HepG2 (cell line): ENCODE results near the gene KCNJ1. TPM values are rescaled to one million over a fixed set of nuclear protein-coding genes. Genes with fewer than 3 reads are reported as not detected.

Experiments
- ATAC-seq: fragments of 200-7000 bp; cut with Tn5 transposase; 3 replicates; pipeline ENCODE4 v1.9.1; 2020; ENCODE audit warnings: mild to moderate bottlenecking, moderate library complexity
- BruUV-seq: library from RNA; stranded (reverse); fragments of 400-500 nt; replicated peaks from 2 replicates; lab custom pipeline; 2021; lab: Mats Ljungman, UMichigan
- CTCF ChIA-PET: fragments of 300-600 bp; formaldehyde crosslinking; extraction: SDS; loops from one replicate; lab custom pipeline; 2021; ENCODE audit warnings: low total read pairs, inconsistent platforms, low intra/inter-chr PET ratio; lab: Yijun Ruan, JAX
- POLR2A ChIA-PET: fragments of 350-600 bp; sonication (Branson Sonifier 250); formaldehyde crosslinking; loops from one replicate; lab custom pipeline; 2020; ENCODE audit warnings: antibody characterized with exemption, inconsistent platforms; lab: Yijun Ruan, JAX
- DNase-seq: peaks from one replicate; pipeline ENCODE4 v3.0.0-alpha.2; 2015; ENCODE audit warnings: low spot score
- FAIRE-seq: peaks from 3 replicates; lab custom pipeline; 2011; peaks lifted over from hg19 to GRCh38; lab: Jason Lieb, UNC
- H2AFZ ChIP-seq: one replicate; pipeline ENCODE4 v1.6.1; 2011; ENCODE audit warnings: low read length, inconsistent platforms
- H3K27ac ChIP-seq: fragments of 300-600 bp; 3 replicates; pipeline ENCODE4 v1.8.0; 2011; ENCODE audit warnings: mixed run types, mild to moderate bottlenecking, mixed read lengths, low read length, inconsistent platforms; ENCODE audit not compliant: insufficient read depth; ENCODE audit errors: extremely low read length
- H3K27me3 ChIP-seq, 2 experiments: fragments of 200-600 bp in 1 of 2; 2 replicates in 1 of 2; 3 replicates in 1 of 2; pipeline versions ENCODE4 v1.6.0 to v1.8.0; 2011; ENCODE audit warnings: low read length in 2 of 2, mild to moderate bottlenecking in 2 of 2, moderate library complexity in 2 of 2, inconsistent platforms in 1 of 2; ENCODE audit not compliant: insufficient read depth in 2 of 2, control insufficient read depth in 1 of 2
- H3K36me3 ChIP-seq, 2 experiments: fragments of 200-600 bp in 1 of 2; replicated peaks in 1 of 2; 2 replicates in 1 of 2; 3 replicates in 1 of 2; pipeline versions ENCODE4 v1.5.1 to v1.8.0; 2011; ENCODE audit warnings: low read length in 2 of 2, inconsistent platforms in 1 of 2; ENCODE audit not compliant: insufficient read depth in 2 of 2, control insufficient read depth in 1 of 2
- H3K4me1 ChIP-seq: 2 replicates; pipeline ENCODE4 v1.5.1; 2012; ENCODE audit warnings: low read length, inconsistent platforms; ENCODE audit not compliant: insufficient read depth
- H3K4me2 ChIP-seq: 2 replicates; pipeline ENCODE4 v1.6.0; 2011; ENCODE audit warnings: low read depth, low read length, inconsistent platforms
- H3K4me3 ChIP-seq, 3 experiments: fragments of 200-600 bp in 1 of 3; sonication (generic), shearing (Covaris generic) in 1 of 3; replicated peaks in 1 of 3; 2 replicates each; pipeline ENCODE4 v1.5.1; 2011 to 2016; ENCODE audit warnings: low read length in 3 of 3, inconsistent platforms in 2 of 3, low read depth in 2 of 3, mild to moderate bottlenecking in 2 of 3, control low read depth in 1 of 3, mixed read lengths in 1 of 3; ENCODE audit not compliant: insufficient read depth in 1 of 3
- H3K79me2 ChIP-seq: one replicate; pipeline ENCODE4 v1.6.1; 2011; ENCODE audit warnings: low read length, inconsistent platforms; ENCODE audit not compliant: insufficient read depth
- H3K9ac ChIP-seq: 2 replicates; pipeline ENCODE4 v1.6.0; 2011; ENCODE audit warnings: mild to moderate bottlenecking, low read depth, low read length, inconsistent platforms; ENCODE audit not compliant: insufficient read depth
- H3K9me3 ChIP-seq: 2 replicates; pipeline ENCODE4 v1.5.1; 2012; ENCODE audit warnings: mild to moderate bottlenecking, low read length
- H4K20me1 ChIP-seq: 2 replicates; pipeline ENCODE4 v1.6.0; 2011; ENCODE audit warnings: inconsistent platforms, mild to moderate bottlenecking, low read length, moderate library complexity; ENCODE audit not compliant: insufficient read depth
- GABPB1 ChIP-seq: IDR thresholded peaks from 2 replicates; pipeline ENCODE4 v1.6.1; 2016; ENCODE audit warnings: mild to moderate bottlenecking, missing genetic modification reagents, moderate library complexity, missing compliant biosample characterization
- GPBP1L1 ChIP-seq: sonication (generic); formaldehyde crosslinking; IDR thresholded peaks from 2 replicates; pipeline ENCODE4 v1.5.0; 2020; ENCODE audit warnings: mild to moderate bottlenecking, missing genetic modification reagents
- MBNL3 ChIP-seq: fragments of 250-450 bp; sonication (Bioruptor Pico); conservative IDR thresholded peaks from 2 replicates; pipeline ENCODE4 v1.8.0; 2022; ENCODE audit warnings: mild to moderate bottlenecking, inconsistent platforms
- MEIS2 ChIP-seq: sonication (generic); formaldehyde crosslinking; IDR thresholded peaks from 2 replicates; pipeline ENCODE4 v1.9.0; 2021; ENCODE audit warnings: mild to moderate bottlenecking, missing genetic modification reagents
- PRMT3 ChIP-seq: sonication (generic); formaldehyde crosslinking; IDR thresholded peaks from 2 replicates; pipeline ENCODE4 v1.8.1; 2022; ENCODE audit warnings: low read depth, mild to moderate bottlenecking, moderate library complexity, missing genetic modification reagents, borderline replicate concordance
- SP1 ChIP-seq, 2 experiments: fragments of 450-650 bp in 1 of 2; sonication (generic) in 1 of 2; formaldehyde crosslinking in 1 of 2; IDR thresholded peaks; 2 replicates each; pipeline versions ENCODE4 v1.4.0 to v1.6.1; 2016 to 2020; ENCODE audit warnings: missing genetic modification reagents in 1 of 2
- SP140L ChIP-seq: sonication (generic); formaldehyde crosslinking; IDR thresholded peaks from 2 replicates; pipeline ENCODE4 v1.4.0; 2020; ENCODE audit warnings: missing genetic modification reagents, borderline replicate concordance
- TERF1 ChIP-seq: sonication (generic); formaldehyde crosslinking; IDR thresholded peaks from 2 replicates; pipeline ENCODE4 v1.8.0; 2022; ENCODE audit warnings: mild to moderate bottlenecking, missing genetic modification reagents, moderate library complexity
- TSC22D2 ChIP-seq: sonication (generic); formaldehyde crosslinking; IDR thresholded peaks from 2 replicates; pipeline ENCODE4 v1.5.1; 2020; ENCODE audit warnings: missing genetic modification reagents, mild to moderate bottlenecking, borderline replicate concordance
- ZNF10 ChIP-seq: sonication (generic); formaldehyde crosslinking; IDR thresholded peaks from 2 replicates; pipeline ENCODE4 v1.4.0; 2020; ENCODE audit warnings: mild to moderate bottlenecking, low read depth, missing genetic modification reagents, borderline replicate concordance
- ZNF275 ChIP-seq: sonication (generic); formaldehyde crosslinking; IDR thresholded peaks from 2 replicates; pipeline ENCODE4 v1.8.0; 2022; ENCODE audit warnings: missing genetic modification reagents, mild to moderate bottlenecking, inconsistent platforms, borderline replicate concordance
- ZNF558 ChIP-seq: sonication (generic); formaldehyde crosslinking; IDR thresholded peaks from 2 replicates; pipeline ENCODE4 v1.9.0; 2022; ENCODE audit warnings: mild to moderate bottlenecking, missing genetic modification reagents, borderline replicate concordance
- WGBS: methylation state at CpG from one replicate; pipeline ENCODE4 v1.1.6; 2017; ENCODE audit warnings: low lambda C conversion rate; 5-methylcytosine and 5-hydroxymethylcytosine counted together
- in situ Hi-C: cut with HindIII; loops from 2 replicates; pipeline ENCODE4 v1.10.0; 2017; ENCODE audit warnings: low pct_unique_long_range_greater_than_20kb; ENCODE audit not compliant: extremely low pct_ligation_motif_present
- intact Hi-C: fragments of 100-400 bp; cut with micrococcal nuclease; formaldehyde crosslinking; loops from one replicate; pipeline ENCODE4 v1.10.0; 2022; ENCODE audit not compliant: unreplicated experiment
- polyA plus RNA-seq, 8 experiments: library from polyadenylated mRNA; depleted of rRNA in 3 of 8; stranded (reverse) in 7 of 8; unstranded in 1 of 8; fragments of >200 nt; fragmentation: Illumina TruSeq in 4 of 8; extraction: Trizol in 4 of 8; gene quantifications; 2 replicates each; pipeline versions ENCODE4 v1.2.1 to v1.2.3, GENCODE V29; 2011 to 2016; ENCODE audit warnings: low read depth in 4 of 8, missing spikeins in 1 of 8, mixed read lengths in 1 of 8; ENCODE audit not compliant: insufficient read depth in 1 of 8
- total RNA-seq, 5 experiments: library from RNA; depleted of rRNA; stranded (reverse); fragments of >200 nt; fragmentation: Illumina TruSeq; extraction: Trizol; gene quantifications; 2 replicates each; pipeline ENCODE4 v1.2.3, GENCODE V29; 2016; ENCODE audit warnings: low read depth in 1 of 5

The KCNJ1 gene
- total and polyA plus RNA-seq, 2 of the 13 experiments (the other 11 are each of a cell fraction or from before 2014, with no cell fraction given), result not detected

- no peak overlapping the region for H3K27ac ChIP-seq
These were observed 10.9 kb downstream of the KCNJ1 start for GRCh38 chr11:128856241-128856640.

More at GRCh38 chr11:128856241-128856640, 10.9 kb downstream of the KCNJ1 start:
- WGBS, result 8% methylated on average over 2 of the region's 6 CpGs
- Histone ChIP-seq H3K4me2 (no peak overlapping the region), H3K36me3 (no peaks in the 10 kb centered on the region), H3K9ac (no peak overlapping the region), H3K27me3 (peaks cover 3 to 43% of the 10 kb centered on the region in 2 experiments; a peak in 2 of 5 replicates), H3K4me1 (no peaks in the 10 kb centered on the region), H3K79me2 (no peaks in the 10 kb centered on the region), H2AFZ (no peak overlapping the region), H3K4me3 (no peak overlapping the region), H4K20me1 (no peaks in the 10 kb centered on the region)
- intact Hi-C loops, result no loop called here
- ChIA-PET CTCF (no interaction called here), POLR2A (no interaction called here)
- ATAC-seq (no peak), DNase-seq (no peak), FAIRE-seq (no peak)
- BruUV-seq, result no TSS peak
- no peak for TF ChIP-seq SP1 (IDR thresholded peaks at IDR 0.05)
- no peak for TF ChIP-seq SP1 (CRISPR knock-in tag; IDR thresholded peaks at IDR 0.05)
- no peak for TF ChIP-seq PRMT3 (CRISPR knock-in tag)
- no peak for TF ChIP-seq ZNF558 (CRISPR knock-in tag)
- no peak for TF ChIP-seq MBNL3 (CRISPR knock-in tag)
- TF ChIP-seq ZNF275, result no peak
- TF ChIP-seq MEIS2 (CRISPR knock-in tag), result no peak
- no peak for TF ChIP-seq TERF1 (CRISPR knock-in tag)
- TF ChIP-seq GABPB1 (CRISPR knock-in tag), result no peak
- TF ChIP-seq ZNF10 (CRISPR knock-in tag), result no peak
- TF ChIP-seq TSC22D2 (CRISPR knock-in tag), result no peak
- TF ChIP-seq GPBP1L1 (CRISPR knock-in tag), result no peak
- no peak for TF ChIP-seq SP140L (CRISPR knock-in tag)
- TF ChIP-seq, all 625 proteins: peak for 0
- H3K9me3 ChIP-seq, result no peaks in the 10 kb centered on the region
- in situ Hi-C loops, result no loop called here
